Fibroblast of lung (primary cell): Measurements from ENCODE around the gene FXYD6. TPM values are rescaled to one million over a fixed set of nuclear protein-coding genes. Genes with fewer than 3 reads are reported as not detected.

Experiments
- DNase-seq, 2 donors: peaks; one replicate each; pipeline versions ENCODE4 v3.0.0 to v3.0.0-alpha.2; 2010; ENCODE audit warnings: low read depth in 2 of 2
- H2AFZ ChIP-seq: 2 replicates; pipeline ENCODE4 v1.5.1; 2012; ENCODE audit warnings: low read length, control low read depth, inconsistent platforms
- H3K27ac ChIP-seq: 2 replicates; pipeline ENCODE4 v1.5.1; 2011; ENCODE audit warnings: low read length, control low read depth; ENCODE audit not compliant: insufficient read depth
- H3K27me3 ChIP-seq: 2 replicates; pipeline ENCODE4 v1.5.1; 2011; ENCODE audit warnings: mild to moderate bottlenecking, low read length; ENCODE audit not compliant: control insufficient read depth, insufficient read depth
- H3K36me3 ChIP-seq: 2 replicates; pipeline ENCODE4 v1.5.1; 2011; ENCODE audit warnings: low read length; ENCODE audit not compliant: control insufficient read depth, insufficient read depth
- H3K4me1 ChIP-seq: 2 replicates; pipeline ENCODE4 v1.5.1; 2011; ENCODE audit warnings: low read length; ENCODE audit not compliant: control insufficient read depth, insufficient read depth; ENCODE audit errors: extremely low read depth
- H3K4me2 ChIP-seq: 2 replicates; pipeline ENCODE4 v1.5.1; 2011; ENCODE audit warnings: low read length, control low read depth; ENCODE audit not compliant: insufficient read depth; ENCODE audit errors: extremely low read depth
- H3K4me3 ChIP-seq, 4 experiments: fragments of 200-600 bp in 1 of 4; sonication (generic) in 1 of 4; replicated peaks in 1 of 4; 2 replicates each; pipeline ENCODE4 v1.5.1; 2011 to 2016; ENCODE audit warnings: low read length in 4 of 4, low read depth in 3 of 4, mild to moderate bottlenecking in 3 of 4, control low read depth in 2 of 4, inconsistent platforms in 1 of 4, mixed read lengths in 1 of 4; ENCODE audit not compliant: insufficient read depth in 1 of 4; ENCODE audit errors: control extremely low read depth in 1 of 4
- H3K79me2 ChIP-seq: 2 replicates; pipeline ENCODE4 v1.5.1; 2012; ENCODE audit warnings: mild to moderate bottlenecking, low read length, inconsistent platforms; ENCODE audit not compliant: control insufficient read depth, insufficient read depth
- H3K9ac ChIP-seq: 2 replicates; pipeline ENCODE4 v1.5.1; 2011; ENCODE audit warnings: mild to moderate bottlenecking, low read length, control low read depth; ENCODE audit not compliant: insufficient read depth
- H3K9me3 ChIP-seq: 2 replicates; pipeline ENCODE4 v1.5.1; 2012; ENCODE audit warnings: low read depth, low read length; ENCODE audit not compliant: control insufficient read depth, insufficient read depth
- H4K20me1 ChIP-seq: 2 replicates; pipeline ENCODE4 v1.5.1; 2011; ENCODE audit warnings: low read length; ENCODE audit not compliant: control insufficient read depth, insufficient read depth; ENCODE audit errors: extremely low read depth
- EZH2 ChIP-seq: IDR thresholded peaks from 2 replicates; pipeline ENCODE4 v1.5.1; 2012; ENCODE audit warnings: low read length, control low read depth, mild to moderate bottlenecking; ENCODE audit errors: missing control alignments
- polyA plus RNA-seq, 2 donors: library from polyadenylated mRNA; depleted of rRNA in 1 of 2; stranded (reverse) in 1 of 2; unstranded in 1 of 2; fragments of >200 nt; gene quantifications; 2 replicates each; pipeline ENCODE4 v1.2.1, GENCODE V29; 2011 to 2012; ENCODE audit warnings: missing spikeins in 1 of 2
- total RNA-seq: library from RNA; depleted of rRNA; stranded (reverse); fragments of >200 nt; gene quantifications from 2 replicates; pipeline ENCODE4 v1.2.1, GENCODE V29; 2014
- TF ChIP-seq, protein P1 (sequence below), 2 donors: IDR thresholded peaks in 1 of 2; conservative IDR thresholded peaks in 1 of 2; 1 replicate in 1 of 2; 2 replicates in 1 of 2; pipeline ENCODE4 v1.5.1; 2011 to 2012; ENCODE audit warnings: low read length in 2 of 2, control low read depth in 1 of 2, inconsistent platforms in 1 of 2, low read depth in 1 of 2, mild to moderate bottlenecking in 1 of 2

The FXYD6 gene
- total and polyA plus RNA-seq, 2 donors (not counting 1 experiment from before 2014, with no cell fraction given) = 0.43 to 5.1 TPM

DNA sequence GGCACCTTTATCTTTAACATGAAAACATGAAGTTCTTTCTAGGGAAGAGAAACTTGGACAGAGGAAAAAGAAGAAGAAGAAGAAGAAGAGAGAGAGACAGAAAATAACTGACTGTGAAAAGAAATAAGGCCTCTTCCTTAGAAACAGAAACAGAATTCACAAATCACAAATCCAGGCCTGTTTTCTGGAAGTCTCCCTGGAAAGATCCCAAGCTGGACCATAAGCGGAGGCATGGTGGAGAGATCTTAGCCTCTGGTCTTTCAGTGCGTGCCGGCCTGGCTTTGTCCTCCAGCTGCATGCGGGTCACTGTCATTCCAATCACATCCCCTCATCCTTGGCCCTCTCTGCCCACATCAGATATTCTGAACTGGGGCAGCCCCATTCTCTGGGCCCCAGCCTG is 6.9 kb downstream of the FXYD6 start:
- DNase-seq = no peak
- H3K4me3 ChIP-seq = no peak overlapping the region
- no peak overlapping the region for H2AFZ ChIP-seq
- no peaks in the 10 kb centered on the region for H3K4me1 ChIP-seq
- no peaks in the 10 kb centered on the region for H4K20me1 ChIP-seq
- H3K27ac ChIP-seq = no peak overlapping the region
- H3K79me2 ChIP-seq = no peaks in the 10 kb centered on the region
- H3K4me2 ChIP-seq = no peak overlapping the region
- H3K9me3 ChIP-seq = no peaks in the 10 kb centered on the region
- no peak overlapping the region for H3K9ac ChIP-seq
- H3K36me3 ChIP-seq = no peaks in the 10 kb centered on the region
- TF ChIP-seq EZH2 = no peak
- TF ChIP-seq, protein P1, sequence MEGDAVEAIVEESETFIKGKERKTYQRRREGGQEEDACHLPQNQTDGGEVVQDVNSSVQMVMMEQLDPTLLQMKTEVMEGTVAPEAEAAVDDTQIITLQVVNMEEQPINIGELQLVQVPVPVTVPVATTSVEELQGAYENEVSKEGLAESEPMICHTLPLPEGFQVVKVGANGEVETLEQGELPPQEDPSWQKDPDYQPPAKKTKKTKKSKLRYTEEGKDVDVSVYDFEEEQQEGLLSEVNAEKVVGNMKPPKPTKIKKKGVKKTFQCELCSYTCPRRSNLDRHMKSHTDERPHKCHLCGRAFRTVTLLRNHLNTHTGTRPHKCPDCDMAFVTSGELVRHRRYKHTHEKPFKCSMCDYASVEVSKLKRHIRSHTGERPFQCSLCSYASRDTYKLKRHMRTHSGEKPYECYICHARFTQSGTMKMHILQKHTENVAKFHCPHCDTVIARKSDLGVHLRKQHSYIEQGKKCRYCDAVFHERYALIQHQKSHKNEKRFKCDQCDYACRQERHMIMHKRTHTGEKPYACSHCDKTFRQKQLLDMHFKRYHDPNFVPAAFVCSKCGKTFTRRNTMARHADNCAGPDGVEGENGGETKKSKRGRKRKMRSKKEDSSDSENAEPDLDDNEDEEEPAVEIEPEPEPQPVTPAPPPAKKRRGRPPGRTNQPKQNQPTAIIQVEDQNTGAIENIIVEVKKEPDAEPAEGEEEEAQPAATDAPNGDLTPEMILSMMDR (conservative IDR thresholded peaks at IDR 0.05 in 1 of 2, IDR thresholded peaks at IDR 0.05 in 1 of 2; ENCODE audit: low read depth in 1 of 2, low read length in 2 of 2) = no peak
- H3K27me3 ChIP-seq = peaks cover 7% of the 10 kb centered on the region

DNA sequence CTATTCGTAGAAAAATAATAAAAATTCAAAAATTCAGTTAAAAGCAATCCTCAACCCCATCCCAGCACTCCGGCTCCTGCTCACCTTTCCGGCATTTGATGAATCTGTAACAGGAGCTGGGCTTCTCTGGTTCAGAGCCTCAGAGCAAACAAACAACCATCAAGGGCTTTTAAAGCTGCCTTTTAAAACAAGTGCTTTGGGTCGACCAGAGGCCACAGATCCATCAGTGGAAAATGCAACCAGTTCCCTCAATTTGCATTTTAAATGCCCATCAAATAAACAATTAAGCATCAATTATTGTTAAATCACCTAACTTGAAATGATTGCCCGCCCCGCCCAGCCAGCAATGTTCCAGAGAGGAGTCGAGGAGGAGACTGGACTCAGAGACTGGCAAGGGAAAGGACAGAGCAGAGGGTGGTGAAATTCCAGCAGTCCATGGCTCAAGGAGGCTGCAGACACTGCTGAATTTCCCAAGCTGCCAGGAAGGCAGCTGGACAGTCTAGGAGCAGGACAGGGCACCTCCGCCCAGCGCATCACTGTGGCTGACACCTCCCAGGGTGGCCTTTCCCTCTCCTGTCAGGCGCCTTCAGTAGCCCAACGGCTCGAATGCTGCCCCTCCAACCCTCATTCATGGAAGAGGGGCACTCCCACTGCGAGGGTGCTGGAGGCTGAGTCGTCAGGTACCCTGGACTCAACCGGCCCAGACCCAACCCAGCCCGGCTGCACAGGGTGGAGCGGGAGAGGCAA is 7.5 kb downstream of the FXYD6 start:
- no peak for TF ChIP-seq EZH2
- TF ChIP-seq, protein P1 (conservative IDR thresholded peaks at IDR 0.05 in 1 of 2, IDR thresholded peaks at IDR 0.05 in 1 of 2; ENCODE audit: low read depth in 1 of 2, low read length in 2 of 2) = no peak
- no peak overlapping the region for H3K4me3 ChIP-seq
- no peak overlapping the region for H2AFZ ChIP-seq
- no peak overlapping the region for H3K9ac ChIP-seq
- peaks cover 7% of the 10 kb centered on the region for H3K27me3 ChIP-seq
- H3K27ac ChIP-seq = no peak overlapping the region
- H3K36me3 ChIP-seq = no peaks in the 10 kb centered on the region
- H3K79me2 ChIP-seq = no peaks in the 10 kb centered on the region
- H3K4me2 ChIP-seq = no peak overlapping the region
- H3K4me1 ChIP-seq = no peaks in the 10 kb centered on the region
- DNase-seq = no peak
- H3K9me3 ChIP-seq = no peaks in the 10 kb centered on the region
- H4K20me1 ChIP-seq = no peaks in the 10 kb centered on the region

GRCh38 chr11:117868088-117868487 is 8.4 kb downstream of the FXYD6 start:
- Histone ChIP-seq H3K9me3 (no peaks in the 10 kb centered on the region), H3K27ac (no peak overlapping the region), H4K20me1 (no peaks in the 10 kb centered on the region), H3K4me3 (no peak overlapping the region), H3K4me1 (no peaks in the 10 kb centered on the region), H3K9ac (no peak overlapping the region), H3K79me2 (no peaks in the 10 kb centered on the region), H2AFZ (no peak overlapping the region), H3K36me3 (no peaks in the 10 kb centered on the region), H3K27me3 (peaks cover 3% of the 10 kb centered on the region), H3K4me2 (no peak overlapping the region)
- TF ChIP-seq, protein P1 (conservative IDR thresholded peaks at IDR 0.05 in 1 of 2, IDR thresholded peaks at IDR 0.05 in 1 of 2; ENCODE audit: low read depth in 1 of 2, low read length in 2 of 2) = no peak
- TF ChIP-seq EZH2 = no peak
- DNase-seq = no peak
